ENCODE data around the gene C16orf82.
"Not testable (repeated sequence)": the region's sequence is repeated elsewhere in the genome, so short reads cannot be mapped to it uniquely, and the experiment has no call there.

Gene C16orf82

GRCh38 chr16:27066668-27067537 lies at the start of gene C16orf82:
C16orf82 (plus strand) TSS chr16:27066927.
- no peak for DNase-seq

GRCh38 chr16:27020031-27020430 lies 46.7 kb upstream of the C16orf82 start:
- DNase-seq: no peak

GRCh38 chr16:27024010-27024409 lies 42.7 kb upstream of the C16orf82 start:
- no peak for DNase-seq

- DNase-seq: no peak
Measured at GRCh38 chr16:27025581-27025980, 41.1 kb upstream of the C16orf82 start.

GRCh38 chr16:27027971-27028370 lies 38.8 kb upstream of the C16orf82 start:
- DNase-seq: no peak

- no peak for DNase-seq
Measured at GRCh38 chr16:27028591-27029110, 38.1 kb upstream of the C16orf82 start.

GRCh38 chr16:27029525-27029924 lies 37.2 kb upstream of the C16orf82 start:
- DNase-seq: no peak

GRCh38 chr16:27033281-27033979 lies 33.3 kb upstream of the C16orf82 start:
- no peak for DNase-seq

GRCh38 chr16:27040732-27041131 lies 26.0 kb upstream of the C16orf82 start:
- no peak for DNase-seq

GRCh38 chr16:27046958-27047518 lies 19.7 kb upstream of the C16orf82 start:
- no peak for DNase-seq

- no peak for DNase-seq
Measured at GRCh38 chr16:27048316-27048715, 18.4 kb upstream of the C16orf82 start.

GRCh38 chr16:27049117-27049516 lies 17.6 kb upstream of the C16orf82 start:
- no peak for DNase-seq

- DNase-seq: no peak
Measured at GRCh38 chr16:27052007-27052406, 14.7 kb upstream of the C16orf82 start.

GRCh38 chr16:27053996-27054395 lies 12.7 kb upstream of the C16orf82 start:
- DNase-seq: no peak

- no peak for DNase-seq
Measured at GRCh38 chr16:27058299-27058698, 8.4 kb upstream of the C16orf82 start.

GRCh38 chr16:27070776-27071175 lies 4.0 kb downstream of the C16orf82 start:
- no peak for DNase-seq

- no peak for DNase-seq
Measured at GRCh38 chr16:27073733-27074132, 7.0 kb downstream of the C16orf82 start.

- no peak for DNase-seq
Measured at GRCh38 chr16:27080895-27081294, 14.2 kb downstream of the C16orf82 start.

- no peak for DNase-seq
Measured at GRCh38 chr16:27083861-27084261, 17.1 kb downstream of the C16orf82 start.

- DNase-seq: no peak
Measured at GRCh38 chr16:27084307-27085028, 17.7 kb downstream of the C16orf82 start.

- DNase-seq: no peak
Measured at GRCh38 chr16:27085182-27085581, 18.5 kb downstream of the C16orf82 start.

- not testable (repeated sequence) for DNase-seq
Measured at GRCh38 chr16:27086031-27086430, 19.3 kb downstream of the C16orf82 start.

- no peak for DNase-seq
Measured at GRCh38 chr16:27088216-27088615, 21.5 kb downstream of the C16orf82 start.

Data from fibroblast of skin of right quadriceps (primary cell).